ENCODE data around the gene PHRF1. TPM values are rescaled to one million over a fixed set of nuclear protein-coding genes. Genes with fewer than 3 reads are reported as not detected.

Gene PHRF1
- total and polyA plus RNA-seq, 9 donors, result 3.8 to 34.2 (median 28.8) TPM

DNA sequence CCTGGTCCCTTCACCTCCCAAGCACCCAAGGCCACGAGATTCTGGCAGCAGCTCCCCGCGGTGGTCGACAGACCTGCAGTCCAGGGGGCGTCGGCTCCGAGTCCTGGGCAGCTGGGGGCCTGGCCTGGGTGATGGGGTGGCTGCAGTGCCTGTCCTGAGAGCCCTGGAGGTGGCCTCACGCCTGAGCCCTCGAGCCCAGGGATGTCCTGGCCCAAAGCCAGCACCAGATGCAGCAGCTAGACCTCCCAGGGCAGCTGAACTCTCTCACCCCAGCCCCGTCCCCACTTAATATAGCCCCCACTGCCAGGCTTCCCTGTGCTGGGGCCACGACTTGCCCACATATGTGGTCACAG is 22.3 kb upstream of the PHRF1 start:
- H3K27ac ChIP-seq, result no peak overlapping the region
- WGBS, 3 donors, result 33 to 47% (median 33%) methylated on average over 11 of the region's 11 CpGs
- H3K27me3 ChIP-seq, result peaks cover 3% of the 10 kb centered on the region
- peaks cover 4% of the 10 kb centered on the region for H3K4me1 ChIP-seq (ENCODE audit: insufficient read depth)
- DNase-seq, result no peak
- TF ChIP-seq EP300 (IDR thresholded peaks at IDR 0.05), result no peak
- no peak for TF ChIP-seq POLR2A (IDR thresholded peaks at IDR 0.05)
- TF ChIP-seq, protein P1, sequence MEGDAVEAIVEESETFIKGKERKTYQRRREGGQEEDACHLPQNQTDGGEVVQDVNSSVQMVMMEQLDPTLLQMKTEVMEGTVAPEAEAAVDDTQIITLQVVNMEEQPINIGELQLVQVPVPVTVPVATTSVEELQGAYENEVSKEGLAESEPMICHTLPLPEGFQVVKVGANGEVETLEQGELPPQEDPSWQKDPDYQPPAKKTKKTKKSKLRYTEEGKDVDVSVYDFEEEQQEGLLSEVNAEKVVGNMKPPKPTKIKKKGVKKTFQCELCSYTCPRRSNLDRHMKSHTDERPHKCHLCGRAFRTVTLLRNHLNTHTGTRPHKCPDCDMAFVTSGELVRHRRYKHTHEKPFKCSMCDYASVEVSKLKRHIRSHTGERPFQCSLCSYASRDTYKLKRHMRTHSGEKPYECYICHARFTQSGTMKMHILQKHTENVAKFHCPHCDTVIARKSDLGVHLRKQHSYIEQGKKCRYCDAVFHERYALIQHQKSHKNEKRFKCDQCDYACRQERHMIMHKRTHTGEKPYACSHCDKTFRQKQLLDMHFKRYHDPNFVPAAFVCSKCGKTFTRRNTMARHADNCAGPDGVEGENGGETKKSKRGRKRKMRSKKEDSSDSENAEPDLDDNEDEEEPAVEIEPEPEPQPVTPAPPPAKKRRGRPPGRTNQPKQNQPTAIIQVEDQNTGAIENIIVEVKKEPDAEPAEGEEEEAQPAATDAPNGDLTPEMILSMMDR (IDR thresholded peaks at IDR 0.05), result no peak
- intact Hi-C loops (cut with DNase I), result loop anchor here in 3 of 4 donors (2.0 to 5.0 kb wide), 3 partner anchors 168 to 175 kb away; no protein-coding TSS in a partner anchor
- H3K36me3 ChIP-seq, result no peaks in the 10 kb centered on the region
- no peaks in the 10 kb centered on the region for H3K9me3 ChIP-seq
- no peak overlapping the region for H3K4me3 ChIP-seq

DNA sequence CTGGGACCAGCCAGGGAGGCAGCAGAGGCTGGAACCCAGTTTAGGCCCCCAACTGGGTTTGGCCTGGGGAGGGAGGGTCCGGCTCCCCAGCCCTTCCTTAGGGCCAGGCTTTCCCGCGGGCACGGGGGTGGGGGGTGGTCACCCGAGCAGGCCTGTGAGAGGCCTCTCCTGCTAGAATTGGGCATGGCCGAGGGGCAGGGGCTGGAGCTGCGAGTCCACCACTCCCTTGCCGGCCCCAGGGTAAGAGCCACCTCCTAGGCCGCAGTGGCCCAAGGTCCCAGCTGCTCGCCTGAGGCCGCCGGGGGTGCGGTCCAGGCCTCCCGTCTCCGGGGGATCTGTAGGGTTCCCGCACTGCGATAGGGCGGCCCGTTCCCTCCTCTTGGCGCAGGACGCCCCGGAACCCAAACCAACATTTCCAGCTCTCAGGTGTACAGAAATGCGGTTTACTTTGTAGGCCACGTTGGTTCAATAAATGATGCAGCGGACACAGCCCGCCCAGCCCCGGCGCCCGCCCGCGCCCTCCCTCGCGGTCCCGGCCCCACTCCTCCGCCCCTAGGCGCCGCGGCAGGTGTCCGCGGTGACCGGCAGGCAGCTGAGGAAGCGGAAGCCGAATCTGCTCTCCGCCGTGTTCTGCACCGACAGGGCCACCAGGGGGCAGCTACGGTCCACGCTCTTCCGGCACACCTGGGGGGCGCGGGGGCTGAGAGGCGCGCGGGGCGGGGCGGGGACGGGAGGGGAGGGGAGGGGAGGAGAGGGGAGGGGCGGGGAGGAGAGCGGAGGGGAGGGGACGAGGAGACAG is 21.6 kb upstream of the PHRF1 start:
- intact Hi-C loops (cut with DNase I), result loop anchor here (2.0 to 5.0 kb wide), 3 partner anchors 168 to 174 kb away; no protein-coding TSS in a partner anchor
- Histone ChIP-seq H3K4me1 (ENCODE audit: insufficient read depth) (peaks cover 4% of the 10 kb centered on the region), H3K27ac (no peak overlapping the region), H3K4me3 (peak overlapping the region; percentile 12), H3K27me3 (peaks cover 3% of the 10 kb centered on the region), H3K36me3 (no peaks in the 10 kb centered on the region), H3K9me3 (no peaks in the 10 kb centered on the region)
- DNase-seq, result peak in 2 of 5 donors; percentile 66 to 73
- WGBS, 3 donors, result 7 to 17% (median 9%) methylated on average over 26 to 54 of the region's 60 CpGs
- TF ChIP-seq, protein P1 (IDR thresholded peaks at IDR 0.05), result peak; percentile 18 to 44 (median 32)
- TF ChIP-seq EP300 (IDR thresholded peaks at IDR 0.05) (no peak), POLR2A (IDR thresholded peaks at IDR 0.05) (no peak)

DNA sequence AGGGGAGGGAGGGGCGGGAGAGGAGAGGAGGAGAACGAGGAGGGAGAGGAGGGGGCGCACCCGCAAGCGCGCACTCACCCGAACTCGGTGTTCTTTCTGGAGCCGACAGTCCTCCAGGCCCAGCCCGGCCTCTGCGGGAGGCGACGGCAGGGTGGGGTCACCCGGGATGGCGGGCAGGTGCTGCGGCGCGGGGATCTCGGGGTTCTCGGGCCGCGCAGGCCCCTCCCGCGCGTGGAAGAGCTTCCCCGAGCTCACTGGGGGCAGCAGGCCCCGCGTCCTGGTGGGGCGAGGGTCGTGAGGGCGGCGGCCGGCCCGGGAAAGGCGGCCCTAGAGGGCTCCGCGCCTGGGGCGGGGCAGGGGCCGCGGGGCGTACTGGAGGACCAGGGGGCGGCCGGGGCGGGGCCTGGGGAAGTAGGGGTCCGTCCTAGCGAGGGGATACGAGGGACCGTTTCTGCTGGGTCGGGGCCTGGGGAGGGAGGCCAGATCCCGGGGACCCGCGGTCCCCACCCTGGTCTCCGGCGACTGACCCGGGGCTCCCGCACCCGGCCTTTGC is 21.0 kb upstream of the PHRF1 start:
- H3K27me3 ChIP-seq, result peaks cover 3% of the 10 kb centered on the region
- no peaks in the 10 kb centered on the region for H3K36me3 ChIP-seq
- DNase-seq, result no peak
- WGBS, 3 donors, result 1 to 2% (median 1%) methylated on average over 29 to 57 of the region's 57 CpGs
- H3K4me3 ChIP-seq, result peak overlapping the region; percentile 5
- no peaks in the 10 kb centered on the region for H3K9me3 ChIP-seq
- peaks cover 5% of the 10 kb centered on the region for H3K4me1 ChIP-seq (ENCODE audit: insufficient read depth)
- intact Hi-C loops (cut with DNase I), result loop anchor here in 2 of 4 donors (2.0 to 5.0 kb wide), 2 partner anchors 167 to 173 kb away; no protein-coding TSS in a partner anchor
- H3K27ac ChIP-seq, result peak overlapping the region in 1 of 2 donors; percentile 7
- TF ChIP-seq POLR2A (IDR thresholded peaks at IDR 0.05), result no peak
- TF ChIP-seq EP300 (IDR thresholded peaks at IDR 0.05), result no peak
- TF ChIP-seq, protein P1 (IDR thresholded peaks at IDR 0.05), result no peak

DNA sequence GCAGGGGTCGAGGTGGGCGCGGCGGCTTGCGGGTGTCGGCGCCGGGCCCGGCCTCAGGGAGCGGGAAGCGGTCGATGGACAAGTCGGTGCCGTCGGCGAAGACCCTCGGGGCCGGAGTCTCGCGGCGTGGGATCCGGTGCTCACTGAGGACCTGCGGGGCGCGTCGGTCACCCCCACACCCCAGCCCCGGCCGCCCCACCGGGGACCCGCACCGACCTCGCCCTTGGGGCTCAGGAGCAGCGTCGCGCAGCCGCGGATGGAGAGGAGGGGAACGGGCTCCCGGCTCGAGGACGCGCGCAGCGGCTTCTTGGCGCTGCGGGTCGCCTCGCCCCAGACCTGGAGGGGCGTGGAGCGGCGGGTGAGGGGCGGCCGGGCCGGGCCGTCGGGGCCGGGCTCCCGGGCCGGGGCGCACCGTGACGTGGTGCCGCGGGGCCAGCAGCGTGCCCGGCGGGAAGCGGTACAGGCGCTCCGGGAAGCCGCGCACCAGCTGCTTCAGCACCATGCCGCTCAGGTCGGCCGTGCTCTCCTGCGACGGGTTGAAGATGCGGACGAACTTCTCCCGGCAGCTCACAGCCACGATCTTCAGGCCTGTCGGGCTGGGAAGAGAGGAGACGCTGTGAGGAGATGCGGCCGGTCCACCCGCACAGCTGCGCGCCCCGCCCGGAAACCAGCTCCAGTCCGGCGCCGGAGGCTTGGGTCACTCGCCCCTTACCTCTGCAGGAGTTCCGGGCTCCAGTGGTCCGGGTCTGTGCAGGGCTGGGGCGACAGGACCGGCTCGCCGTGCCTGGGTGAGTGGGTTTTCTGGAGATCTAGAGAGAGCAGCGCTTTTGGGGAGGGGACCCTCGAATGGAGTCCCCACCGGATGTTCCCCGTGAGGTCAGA is 20.2 kb upstream of the PHRF1 start:
- DNase-seq, result no peak
- Histone ChIP-seq H3K9me3 (no peaks in the 10 kb centered on the region), H3K4me1 (ENCODE audit: insufficient read depth) (peaks cover 6% of the 10 kb centered on the region), H3K27ac (peak overlapping the region in 1 of 2 donors; percentile 7), H3K4me3 (no peak overlapping the region), H3K27me3 (peaks cover 3% of the 10 kb centered on the region), H3K36me3 (no peaks in the 10 kb centered on the region)
- WGBS, 3 donors, result 4 to 18% (median 6%) methylated on average over 36 to 104 of the region's 104 CpGs
- intact Hi-C loops (cut with DNase I), result loop anchor here in 2 of 4 donors (2.0 to 5.0 kb wide), 2 partner anchors 166 to 173 kb away; no protein-coding TSS in a partner anchor
- TF ChIP-seq EP300 (IDR thresholded peaks at IDR 0.05), result no peak
- TF ChIP-seq POLR2A (IDR thresholded peaks at IDR 0.05), result no peak
- TF ChIP-seq, protein P1 (IDR thresholded peaks at IDR 0.05), result no peak

Measured in ovary (tissue), 9 donors.